OCI-LY1 (cell line): ENCODE results near the gene FARP1.

ENCODE experiments used
- H2AFZ ChIP-seq: fragments of 200-600 bp; sonication (generic), shearing (Covaris generic); 2 replicates; pipeline ENCODE4 v1.6.0; 2014; ENCODE audit warnings: antibody characterized with exemption, mild to moderate bottlenecking, low read length
- H3F3A ChIP-seq: fragments of 200-600 bp; sonication (generic), shearing (Covaris generic); 2 replicates; pipeline ENCODE4 v1.6.0; 2014; ENCODE audit warnings: mild to moderate bottlenecking, antibody characterized with exemption, low read length, moderate library complexity; ENCODE audit not compliant: insufficient read depth
- H3K27ac ChIP-seq: fragments of 200-600 bp; sonication (generic); 2 replicates; pipeline ENCODE4 v1.5.1; 2014; ENCODE audit warnings: low read length, mixed run types, mild to moderate bottlenecking, low read depth; ENCODE audit not compliant: poor library complexity, severe bottlenecking
- H3K27me3 ChIP-seq: fragments of 200-600 bp; sonication (generic); 2 replicates; pipeline ENCODE4 v1.6.0; 2014; ENCODE audit warnings: antibody characterized with exemption, mild to moderate bottlenecking, low read length, moderate library complexity; ENCODE audit not compliant: insufficient read depth
- H3K36me3 ChIP-seq: fragments of 200-600 bp; sonication (generic); 2 replicates; pipeline ENCODE4 v1.6.1; 2014; ENCODE audit warnings: mild to moderate bottlenecking, antibody characterized with exemption, low read length, moderate library complexity, mixed read lengths; ENCODE audit not compliant: insufficient read depth
- H3K4me1 ChIP-seq: fragments of 200-600 bp; sonication (generic); 2 replicates; pipeline ENCODE4 v1.5.1; 2014; ENCODE audit warnings: mild to moderate bottlenecking, low read length, moderate library complexity; ENCODE audit not compliant: insufficient read depth, severe bottlenecking
- H3K4me2 ChIP-seq: fragments of 200-600 bp; sonication (generic), shearing (Covaris generic); 2 replicates; pipeline ENCODE4 v1.6.1; 2014; ENCODE audit warnings: low read length
- H3K4me3 ChIP-seq: fragments of 200-600 bp; sonication (generic); 2 replicates; pipeline ENCODE4 v1.5.1; 2014; ENCODE audit warnings: low read length, low read depth, mild to moderate bottlenecking, mixed read lengths; ENCODE audit not compliant: poor library complexity, severe bottlenecking
- H3K79me2 ChIP-seq: fragments of 200-600 bp; shearing (Covaris generic); 2 replicates; pipeline ENCODE4 v1.6.1; 2016; ENCODE audit warnings: mixed run types, low read length, mixed read lengths; ENCODE audit not compliant: insufficient read depth
- H3K9ac ChIP-seq: fragments of 200-600 bp; sonication (generic), shearing (Covaris generic); 2 replicates; pipeline ENCODE4 v1.6.1; 2014; ENCODE audit warnings: mild to moderate bottlenecking, low read length, mixed read lengths
- H3K9me2 ChIP-seq: fragments of 200-600 bp; sonication (generic), shearing (Covaris generic); 2 replicates; pipeline ENCODE4 v1.6.1; 2014; ENCODE audit warnings: low read depth, mild to moderate bottlenecking, low read length, mixed read lengths
- H3K9me3 ChIP-seq: fragments of 200-600 bp; shearing (Covaris generic); 2 replicates; pipeline ENCODE4 v1.6.1; 2014; ENCODE audit warnings: low read length, mixed read lengths
- H4K20me1 ChIP-seq: fragments of 200-600 bp; sonication (generic), shearing (Covaris generic); 2 replicates; pipeline ENCODE4 v1.6.0; 2016; ENCODE audit warnings: mild to moderate bottlenecking, low read length; ENCODE audit not compliant: insufficient read depth
- EZH2 ChIP-seq: fragments of 200-600 bp; sonication (generic), shearing (Covaris generic); IDR thresholded peaks from 2 replicates; pipeline ENCODE4 v1.8.0; 2017; ENCODE audit warnings: borderline replicate concordance, mixed run types, mild to moderate bottlenecking, antibody characterized with exemption, low read length, moderate library complexity, mixed read lengths
- TF ChIP-seq, protein P1 (sequence below): fragments of 200-600 bp; sonication (generic), shearing (Covaris generic); IDR thresholded peaks from 2 replicates; pipeline ENCODE4 v1.5.1; 2017; ENCODE audit warnings: mild to moderate bottlenecking, antibody characterized with exemption, low read length, moderate library complexity, mixed read lengths

FARP1 gene

DNA sequence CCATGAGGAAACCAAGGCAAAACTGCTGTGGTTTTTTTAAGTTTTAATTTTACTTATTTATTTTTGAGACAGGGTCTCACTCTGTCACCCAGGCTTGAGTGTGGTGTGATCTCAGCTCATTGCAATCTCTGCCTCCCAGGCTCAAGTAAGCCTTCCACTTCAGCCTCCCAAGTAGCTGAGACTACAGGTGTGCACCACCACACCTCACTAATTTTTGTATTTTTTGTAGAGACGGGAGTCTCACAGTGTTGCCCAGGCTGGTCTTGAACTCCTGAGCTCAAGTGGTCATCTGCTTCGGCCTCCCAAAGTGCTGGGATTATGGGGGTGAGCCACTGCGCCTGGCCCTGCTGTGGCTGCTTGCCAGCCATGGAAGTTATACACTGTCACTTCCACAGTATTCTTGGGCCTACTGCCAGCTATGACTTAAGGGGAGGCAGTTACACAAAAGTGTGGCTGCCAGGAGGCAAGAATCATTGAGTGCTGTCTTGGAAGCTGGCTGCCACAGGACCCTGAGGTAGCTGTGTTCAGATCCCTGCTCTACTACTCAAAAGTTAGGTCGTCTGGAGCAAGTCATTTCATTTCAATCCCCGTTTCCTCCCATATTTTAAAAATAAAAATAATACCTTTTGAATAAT, 12.7 kb downstream of the FARP1 start:
- H3K4me1 ChIP-seq = no peaks in the 10 kb centered on the region
- H2AFZ ChIP-seq = no peak overlapping the region
- H3K9ac ChIP-seq = no peak overlapping the region
- TF ChIP-seq, protein P1, sequence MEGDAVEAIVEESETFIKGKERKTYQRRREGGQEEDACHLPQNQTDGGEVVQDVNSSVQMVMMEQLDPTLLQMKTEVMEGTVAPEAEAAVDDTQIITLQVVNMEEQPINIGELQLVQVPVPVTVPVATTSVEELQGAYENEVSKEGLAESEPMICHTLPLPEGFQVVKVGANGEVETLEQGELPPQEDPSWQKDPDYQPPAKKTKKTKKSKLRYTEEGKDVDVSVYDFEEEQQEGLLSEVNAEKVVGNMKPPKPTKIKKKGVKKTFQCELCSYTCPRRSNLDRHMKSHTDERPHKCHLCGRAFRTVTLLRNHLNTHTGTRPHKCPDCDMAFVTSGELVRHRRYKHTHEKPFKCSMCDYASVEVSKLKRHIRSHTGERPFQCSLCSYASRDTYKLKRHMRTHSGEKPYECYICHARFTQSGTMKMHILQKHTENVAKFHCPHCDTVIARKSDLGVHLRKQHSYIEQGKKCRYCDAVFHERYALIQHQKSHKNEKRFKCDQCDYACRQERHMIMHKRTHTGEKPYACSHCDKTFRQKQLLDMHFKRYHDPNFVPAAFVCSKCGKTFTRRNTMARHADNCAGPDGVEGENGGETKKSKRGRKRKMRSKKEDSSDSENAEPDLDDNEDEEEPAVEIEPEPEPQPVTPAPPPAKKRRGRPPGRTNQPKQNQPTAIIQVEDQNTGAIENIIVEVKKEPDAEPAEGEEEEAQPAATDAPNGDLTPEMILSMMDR = no peak
- no peak for TF ChIP-seq EZH2
- no peaks in the 10 kb centered on the region for H3K79me2 ChIP-seq
- no peaks in the 10 kb centered on the region for H3K9me3 ChIP-seq
- no peaks in the 10 kb centered on the region for H3K27me3 ChIP-seq
- H3K36me3 ChIP-seq = no peaks in the 10 kb centered on the region
- no peaks in the 10 kb centered on the region for H4K20me1 ChIP-seq
- no peak overlapping the region for H3K4me2 ChIP-seq
- no peak overlapping the region for H3K4me3 ChIP-seq
- no peaks in the 10 kb centered on the region for H3F3A ChIP-seq
- H3K27ac ChIP-seq = no peak overlapping the region
- no peaks in the 10 kb centered on the region for H3K9me2 ChIP-seq

- TF ChIP-seq, protein P1 = no peak
- TF ChIP-seq EZH2 = no peak
- Histone ChIP-seq H3K36me3 (no peaks in the 10 kb centered on the region), H3K9ac (no peak overlapping the region), H3K79me2 (no peaks in the 10 kb centered on the region), H3K9me2 (no peaks in the 10 kb centered on the region), H3K4me1 (no peaks in the 10 kb centered on the region), H2AFZ (no peak overlapping the region), H3F3A (no peaks in the 10 kb centered on the region), H3K27me3 (no peaks in the 10 kb centered on the region), H3K9me3 (no peaks in the 10 kb centered on the region), H4K20me1 (no peaks in the 10 kb centered on the region), H3K4me3 (no peak overlapping the region), H3K27ac (no peak overlapping the region), H3K4me2 (no peak overlapping the region)
Observed at GRCh38 chr13:98156259-98156658, 13.4 kb downstream of the FARP1 start.

DNA sequence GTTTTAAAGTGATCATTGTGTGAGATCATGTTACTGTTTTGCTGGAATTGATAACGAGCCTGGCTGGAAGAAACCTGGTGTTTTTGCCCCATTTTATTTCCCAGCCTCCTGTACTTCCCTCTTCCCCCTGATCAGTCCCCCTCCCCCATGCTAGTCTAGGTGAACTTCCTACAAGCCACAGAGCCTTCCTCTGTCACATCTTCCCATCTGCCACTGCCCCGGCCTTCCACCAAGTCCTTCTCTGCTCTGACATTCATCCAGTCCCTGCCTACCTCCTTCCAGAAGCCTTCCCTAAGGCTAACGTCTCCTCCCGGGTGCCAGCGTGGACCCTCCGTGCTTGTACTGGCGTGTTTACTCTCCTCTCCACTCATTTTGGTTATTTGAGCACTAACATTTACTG, 14.3 kb downstream of the FARP1 start:
- Histone ChIP-seq H3K9ac (no peak overlapping the region), H2AFZ (no peak overlapping the region), H3K79me2 (no peaks in the 10 kb centered on the region), H3K27ac (no peak overlapping the region), H3K4me1 (no peaks in the 10 kb centered on the region), H3K4me2 (no peak overlapping the region), H3K36me3 (no peaks in the 10 kb centered on the region), H3K9me2 (no peaks in the 10 kb centered on the region), H3K9me3 (no peaks in the 10 kb centered on the region), H3K4me3 (no peak overlapping the region), H3K27me3 (no peaks in the 10 kb centered on the region), H3F3A (no peaks in the 10 kb centered on the region), H4K20me1 (no peaks in the 10 kb centered on the region)
- TF ChIP-seq, protein P1 = no peak
- no peak for TF ChIP-seq EZH2
